ENCODE data around the gene SDC4. TPM values are rescaled to one million over a fixed set of nuclear protein-coding genes. Genes with fewer than 3 reads are reported as not detected.

SDC4 gene
- total and polyA plus RNA-seq, 10 of the 15 experiments (the other 5 are each of a cell fraction or from before 2014, with no cell fraction given) = 0.52 to 11.3 (median 1.4) TPM

DNA sequence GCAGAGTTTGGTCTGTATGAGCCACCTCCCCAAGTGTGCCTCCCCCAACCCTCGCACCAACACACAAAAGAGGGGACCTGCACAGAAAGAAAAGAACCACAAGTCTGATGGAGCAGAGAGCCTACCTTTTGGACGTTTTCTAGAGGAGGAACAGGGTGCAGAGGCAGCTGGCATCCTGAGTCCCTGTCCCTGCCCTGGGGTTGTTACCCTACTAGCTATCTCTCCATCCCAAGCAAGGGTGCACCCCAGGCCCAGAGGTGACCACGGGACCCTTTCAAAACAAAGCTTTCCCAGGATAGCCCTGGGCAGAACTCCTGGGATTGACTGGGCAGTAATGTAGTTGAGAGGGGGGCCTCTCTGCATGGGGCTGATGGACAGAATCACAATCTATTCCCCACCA is 30.4 kb downstream of the SDC4 start:
- Histone ChIP-seq H3K4me1 (ENCODE audit: control insufficient read depth, insufficient read depth, low read length) (peaks cover 19% of the 10 kb centered on the region), H3K9ac (ENCODE audit: control insufficient read depth, insufficient read depth, low read length) (no peak overlapping the region), H3K27ac (ENCODE audit: control insufficient read depth, insufficient read depth) (no peak overlapping the region), H3K36me3 (ENCODE audit: control insufficient read depth in 2 of 2, insufficient read depth in 2 of 2, low read length in 1 of 2) (no peaks in the 10 kb centered on the region), H3K4me2 (ENCODE audit: control insufficient read depth, insufficient read depth) (no peak overlapping the region), H3K4me3 (no peak overlapping the region), H3K9me3 (replicated peaks; ENCODE audit: control insufficient read depth, insufficient read depth, low read length) (no peaks in the 10 kb centered on the region; the same call in 2 of the 3 replicates), H4K20me1 (ENCODE audit: control insufficient read depth, insufficient read depth) (no peaks in the 10 kb centered on the region), H3K79me2 (ENCODE audit: control insufficient read depth, insufficient read depth, low read length) (no peaks in the 10 kb centered on the region), H3K27me3 (replicated peaks in 1 of 2; ENCODE audit: control insufficient read depth in 2 of 2, insufficient read depth in 2 of 2, low read length in 1 of 2) (peaks cover 4 to 6% of the 10 kb centered on the region in 2 experiments; a peak in 3 of 4 replicates), H2AFZ (ENCODE audit: control insufficient read depth, low read depth, low read length) (no peak overlapping the region)
- FAIRE-seq (no peak), DNase-seq (ENCODE audit: low read depth, low spot score) (no peak), ATAC-seq (no peak)
- no TSS peak for BruUV-seq (replicated peaks)
- WGBS (ENCODE audit: insufficient coverage, insufficient replicate concordance, low lambda C conversion rate, missing lambda C conversion rate) = 10% methylated on average over 3 of the region's 3 CpGs
- ChIA-PET POLR2A (no interaction called here), RAD21 (ENCODE audit: unreplicated experiment) (interaction anchor here (1.2 to 4.9 kb wide), 5 partner anchors 17 to 453 kb away, joined by 3 to 36 read pairs (median 7); no protein-coding TSS in a partner anchor), CTCF (interaction anchor here (0.9 to 11.2 kb wide), 20 partner anchors 9 to 466 kb away, joined by 3 to 121 read pairs (median 10); partner anchors contain the start of genes SDC4 and SYS1), SMC1A (ENCODE audit: uncharacterized antibody, unreplicated experiment) (interaction anchor here (0.6 to 7.2 kb wide), 11 partner anchors 9 to 453 kb away, joined by 3 to 82 read pairs (median 4); partner anchors contain the start of gene SYS1)
- TF ChIP-seq KAT2A (conservative IDR thresholded peaks at IDR 0.05; ENCODE audit: control insufficient read depth, low read depth, low read length) (no peak), BHLHE40 (IDR thresholded peaks at IDR 0.05; ENCODE audit: borderline replicate concordance in 1 of 2, low read depth in 2 of 2, low read length in 1 of 2) (no peak), TCF3 (IDR thresholded peaks at IDR 0.05; ENCODE audit: borderline replicate concordance, insufficient read depth, low read depth, low read length) (no peak), ZNF24 (IDR thresholded peaks at IDR 0.05) (no peak)
- TF ChIP-seq, protein P1, sequence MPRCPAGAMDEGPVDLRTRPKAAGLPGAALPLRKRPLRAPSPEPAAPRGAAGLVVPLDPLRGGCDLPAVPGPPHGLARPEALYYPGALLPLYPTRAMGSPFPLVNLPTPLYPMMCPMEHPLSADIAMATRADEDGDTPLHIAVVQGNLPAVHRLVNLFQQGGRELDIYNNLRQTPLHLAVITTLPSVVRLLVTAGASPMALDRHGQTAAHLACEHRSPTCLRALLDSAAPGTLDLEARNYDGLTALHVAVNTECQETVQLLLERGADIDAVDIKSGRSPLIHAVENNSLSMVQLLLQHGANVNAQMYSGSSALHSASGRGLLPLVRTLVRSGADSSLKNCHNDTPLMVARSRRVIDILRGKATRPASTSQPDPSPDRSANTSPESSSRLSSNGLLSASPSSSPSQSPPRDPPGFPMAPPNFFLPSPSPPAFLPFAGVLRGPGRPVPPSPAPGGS (IDR thresholded peaks at IDR 0.05; ENCODE audit: borderline replicate concordance, insufficient read depth, low read depth, low read length, poor library complexity, severe bottlenecking) = no peak
- in situ Hi-C loops (cut with MboI) (no loop called here), intact Hi-C loops (cut with micrococcal nuclease; ENCODE audit: unreplicated experiment) (no loop called here)

Measured in GM12878 (cell line).